Brain microvascular endothelial cell (primary cell): Measurements from ENCODE around the gene SGPL1.

Experiments used
- DNase-seq: peaks from one replicate; pipeline ENCODE4 v3.0.0-alpha.2; 2020
- H3K27ac ChIP-seq: fragments of 250-450 bp; sonication (Bioruptor Pico); 2 replicates; pipeline ENCODE4 v1.5.1; 2020; ENCODE audit warnings: mild to moderate bottlenecking, moderate library complexity
- H3K27me3 ChIP-seq: fragments of 250-450 bp; sonication (Bioruptor Pico); replicated peaks from 2 replicates; pipeline ENCODE4 v1.5.1; 2020; ENCODE audit warnings: mild to moderate bottlenecking
- H3K36me3 ChIP-seq: fragments of 250-450 bp; sonication (Bioruptor Pico); replicated peaks from 2 replicates; pipeline ENCODE4 v1.5.1; 2020; ENCODE audit warnings: mild to moderate bottlenecking
- H3K4me3 ChIP-seq: 2 replicates; pipeline ENCODE4 v1.5.1; 2011; ENCODE audit warnings: low read depth, mild to moderate bottlenecking, control low read depth, low read length, moderate library complexity
- in situ Hi-C: cut with HindIII; loops from 2 replicates; pipeline ENCODE4 v1.10.0; 2017; ENCODE audit warnings: low sequenced_read_pairs, low pct_ligation_motif_present
- TF ChIP-seq, protein P1 (sequence below): IDR thresholded peaks from 2 replicates; pipeline ENCODE4 v1.5.1; 2011; ENCODE audit warnings: low read depth, mild to moderate bottlenecking, moderate library complexity, low read length, control low read depth, inconsistent platforms; ENCODE audit errors: missing control alignments

Gene SGPL1

DNA sequence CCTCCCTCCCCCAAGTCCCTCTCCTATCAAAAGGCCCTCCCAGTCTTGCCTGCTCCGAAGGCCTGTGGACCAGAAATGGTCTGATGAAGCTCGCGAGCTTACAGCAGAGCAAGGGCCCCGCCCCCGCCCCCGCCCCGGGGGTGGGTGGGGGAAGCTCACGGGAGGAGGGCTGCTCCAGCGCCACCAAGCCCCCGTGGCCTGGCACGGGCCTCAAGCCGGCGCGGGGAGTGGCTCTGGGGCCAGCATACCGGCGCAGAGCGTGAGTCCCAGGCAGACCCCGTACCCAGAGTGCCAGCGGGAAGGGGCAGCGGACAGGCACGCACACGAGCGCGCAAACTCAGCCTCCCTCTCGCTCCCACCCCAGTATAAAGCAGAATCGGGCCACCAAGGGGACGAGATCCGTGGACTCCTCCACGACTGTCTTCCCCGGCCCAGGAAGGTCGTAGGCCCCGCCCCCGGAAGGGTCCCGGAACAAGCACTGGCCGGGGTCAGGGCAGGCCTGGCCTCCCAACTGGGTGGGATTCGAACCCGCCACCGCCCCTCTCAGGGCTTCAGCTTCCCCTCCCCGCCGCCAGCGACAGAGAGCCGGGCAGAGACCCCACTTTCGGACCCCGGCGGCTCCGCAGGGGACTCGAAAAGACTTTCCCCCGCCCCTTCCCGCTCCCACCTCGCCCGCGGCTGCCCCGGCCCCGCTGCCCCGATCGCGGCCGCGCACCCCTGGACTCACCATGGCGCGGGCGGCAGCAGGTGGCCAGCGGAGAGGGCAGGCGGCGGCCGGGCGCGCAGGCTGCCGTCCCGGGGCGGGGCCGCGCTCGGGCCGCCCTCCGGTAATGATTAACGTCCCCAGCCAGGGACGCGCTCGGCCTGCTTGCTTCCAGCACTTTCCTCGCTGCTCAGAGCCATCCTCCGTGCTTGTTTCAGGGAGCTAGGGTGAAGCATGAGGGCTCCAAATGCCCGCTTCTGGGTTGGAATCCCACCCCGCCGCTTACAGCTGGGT is 72.4 kb downstream of the SGPL1 start, which contains the start of gene PCBD1:
Gene PCBD1, minus strand, starts transcription at position 762 of the 997 bp plus-strand sequence. Its CDS starts 32 bp downstream, at position 730.
- peak; percentile 21 for DNase-seq

DNA sequence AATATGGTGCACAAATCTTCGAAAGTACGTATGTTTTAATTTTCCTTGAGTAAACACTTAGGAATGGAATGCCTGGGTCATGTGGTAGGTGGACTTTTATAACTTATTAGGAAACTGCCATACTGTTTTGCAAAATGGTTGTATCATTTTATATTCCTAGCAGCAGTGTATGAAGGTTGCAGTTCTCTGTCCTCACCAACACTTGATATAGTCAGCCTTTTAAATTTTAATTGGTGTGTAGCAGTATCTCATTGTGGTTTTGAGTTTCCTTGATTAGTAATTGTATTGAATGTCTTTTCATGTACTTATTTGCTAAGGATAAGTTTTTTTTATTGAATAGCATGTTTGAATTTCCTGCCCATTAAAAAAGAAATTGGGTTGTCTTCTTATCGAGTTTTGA is 73.5 kb downstream of the SGPL1 start:
- Histone ChIP-seq H3K27me3 (no peaks in the 10 kb centered on the region), H3K36me3 (no peaks in the 10 kb centered on the region), H3K27ac (no peak overlapping the region), H3K4me3 (no peak overlapping the region)
- DNase-seq = no peak
- in situ Hi-C loops = no loop called here
- TF ChIP-seq, protein P1, sequence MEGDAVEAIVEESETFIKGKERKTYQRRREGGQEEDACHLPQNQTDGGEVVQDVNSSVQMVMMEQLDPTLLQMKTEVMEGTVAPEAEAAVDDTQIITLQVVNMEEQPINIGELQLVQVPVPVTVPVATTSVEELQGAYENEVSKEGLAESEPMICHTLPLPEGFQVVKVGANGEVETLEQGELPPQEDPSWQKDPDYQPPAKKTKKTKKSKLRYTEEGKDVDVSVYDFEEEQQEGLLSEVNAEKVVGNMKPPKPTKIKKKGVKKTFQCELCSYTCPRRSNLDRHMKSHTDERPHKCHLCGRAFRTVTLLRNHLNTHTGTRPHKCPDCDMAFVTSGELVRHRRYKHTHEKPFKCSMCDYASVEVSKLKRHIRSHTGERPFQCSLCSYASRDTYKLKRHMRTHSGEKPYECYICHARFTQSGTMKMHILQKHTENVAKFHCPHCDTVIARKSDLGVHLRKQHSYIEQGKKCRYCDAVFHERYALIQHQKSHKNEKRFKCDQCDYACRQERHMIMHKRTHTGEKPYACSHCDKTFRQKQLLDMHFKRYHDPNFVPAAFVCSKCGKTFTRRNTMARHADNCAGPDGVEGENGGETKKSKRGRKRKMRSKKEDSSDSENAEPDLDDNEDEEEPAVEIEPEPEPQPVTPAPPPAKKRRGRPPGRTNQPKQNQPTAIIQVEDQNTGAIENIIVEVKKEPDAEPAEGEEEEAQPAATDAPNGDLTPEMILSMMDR = no peak

More for the DNA sequence above, 72.4 kb downstream of the SGPL1 start, which contains the start of gene PCBD1:
- no peak within 1 kb of the TSS for H3K27ac ChIP-seq
- H3K36me3 ChIP-seq = no peaks in the 10 kb centered on the region
- TF ChIP-seq, protein P1 = no peak
- peak within 1 kb of the TSS; percentile 70 for H3K4me3 ChIP-seq
- H3K27me3 ChIP-seq = no peaks in the 10 kb centered on the region
- in situ Hi-C loops = no loop called here

DNA sequence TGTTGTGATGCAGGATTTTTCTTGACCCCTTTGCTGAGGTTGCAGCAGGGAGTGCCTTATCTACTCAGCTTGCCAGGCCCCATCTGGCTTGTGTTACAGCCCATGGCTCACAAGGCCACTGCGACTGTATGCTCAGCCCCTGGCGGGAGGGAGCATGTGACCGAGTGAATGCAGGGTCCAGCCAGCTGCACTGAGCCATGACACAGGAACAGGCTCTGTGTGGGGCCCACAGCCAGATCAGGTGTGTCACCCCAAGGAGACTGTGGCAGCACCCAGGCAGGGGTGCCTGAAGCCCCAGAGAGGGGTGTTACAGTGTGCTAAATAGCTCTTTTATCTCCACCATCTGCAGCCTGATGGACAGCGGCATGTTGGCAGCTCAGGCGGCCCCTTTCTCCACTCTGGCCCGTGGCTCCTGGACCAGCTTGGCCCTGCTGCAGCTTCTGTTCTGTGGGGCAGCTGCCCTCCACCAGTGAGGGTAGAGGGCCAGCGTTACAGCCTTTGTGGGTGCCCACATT is 75.2 kb downstream of the SGPL1 start:
- Histone ChIP-seq H3K27me3 (no peaks in the 10 kb centered on the region), H3K36me3 (no peaks in the 10 kb centered on the region), H3K27ac (no peak overlapping the region), H3K4me3 (no peak overlapping the region)
- in situ Hi-C loops = no loop called here
- TF ChIP-seq, protein P1 = no peak
- no peak for DNase-seq

DNA sequence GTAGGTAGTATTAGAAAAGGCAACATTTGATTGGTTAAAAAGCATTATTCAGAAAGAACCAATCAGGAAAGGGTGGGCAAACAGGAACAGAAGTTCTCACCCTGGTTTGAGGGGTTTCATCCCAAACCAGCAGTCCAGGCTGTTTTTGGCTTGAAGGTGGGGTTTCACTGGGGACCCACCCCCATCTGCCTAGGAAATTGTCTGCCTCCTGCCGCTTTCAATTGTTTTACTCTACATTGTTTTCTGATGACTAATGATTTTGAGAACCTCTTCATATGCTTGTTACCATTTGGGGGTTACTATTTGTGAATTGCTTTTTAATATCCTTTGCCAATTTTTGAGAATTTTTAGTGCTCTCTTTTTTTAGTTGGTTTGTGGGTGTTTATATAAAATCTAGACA is 75.9 kb downstream of the SGPL1 start:
- no peaks in the 10 kb centered on the region for H3K36me3 ChIP-seq
- no peaks in the 10 kb centered on the region for H3K27me3 ChIP-seq
- TF ChIP-seq, protein P1 = no peak
- H3K4me3 ChIP-seq = no peak overlapping the region
- no peak for DNase-seq
- in situ Hi-C loops = no loop called here
- H3K27ac ChIP-seq = no peak overlapping the region

DNA sequence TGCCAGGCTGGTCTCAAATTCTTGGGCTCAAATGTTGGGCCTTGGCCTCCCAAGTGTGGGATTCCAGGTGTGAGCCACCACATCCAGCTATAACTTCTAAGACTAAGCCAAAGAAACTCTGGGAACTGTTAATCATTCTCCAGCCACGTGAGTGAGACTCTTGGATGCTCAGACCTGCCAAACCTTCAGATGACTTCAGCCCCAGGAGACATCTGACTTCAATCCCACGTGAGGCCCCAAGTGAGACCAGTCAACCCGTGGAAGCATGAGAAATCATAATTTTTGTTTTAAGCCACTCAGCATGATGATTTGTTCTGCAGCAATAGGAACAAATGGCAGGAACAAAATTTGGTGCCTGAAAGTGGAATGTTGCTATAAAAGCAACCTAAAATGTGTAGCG is 76.9 kb downstream of the SGPL1 start:
- no peak for DNase-seq
- in situ Hi-C loops = no loop called here
- no peak overlapping the region for H3K4me3 ChIP-seq

More for the DNA sequence above, 76.9 kb downstream of the SGPL1 start:
- TF ChIP-seq, protein P1 = no peak
- Histone ChIP-seq H3K36me3 (no peaks in the 10 kb centered on the region), H3K27me3 (no peaks in the 10 kb centered on the region), H3K27ac (no peak overlapping the region)
